Nephron progenitor cell (in vitro differentiated cells): ENCODE results near the gene ABHD8.

ENCODE experiments used
- DNase-seq: peaks from one replicate; pipeline ENCODE4 v3.0.0; 2021
- H3K27ac Mint-ChIP-seq: 2 replicates; pipeline ENCODE4 v1.8.0; 2021; ENCODE audit warnings: mild to moderate bottlenecking, moderate library complexity, mixed read lengths
- H3K27me3 Mint-ChIP-seq: 2 replicates; pipeline ENCODE4 v1.8.0; 2021; ENCODE audit warnings: mild to moderate bottlenecking, low read depth, mixed read lengths; ENCODE audit not compliant: poor library complexity
- H3K36me3 Mint-ChIP-seq: 2 replicates; pipeline ENCODE4 v1.8.0; 2021; ENCODE audit warnings: low read depth, mixed read lengths
- H3K4me1 Mint-ChIP-seq: 2 replicates; pipeline ENCODE4 v1.8.0; 2021; ENCODE audit warnings: mixed read lengths
- H3K4me3 Mint-ChIP-seq: 2 replicates; pipeline ENCODE4 v1.8.0; 2021; ENCODE audit warnings: mild to moderate bottlenecking, moderate library complexity, mixed read lengths
- H3K9me3 Mint-ChIP-seq: 2 replicates; pipeline ENCODE4 v1.8.0; 2021; ENCODE audit warnings: mild to moderate bottlenecking, moderate library complexity, mixed read lengths
- CTCF ChIP-seq: fragments of 200-600 bp; sonication (generic); IDR thresholded peaks from 2 replicates; pipeline ENCODE4 v1.5.0; 2021; ENCODE audit warnings: antibody characterized with exemption

Gene ABHD8

GRCh38 chr19:17334414-17335409 is 31.5 kb upstream of the ABHD8 start, which contains the start of gene ANO8:
Gene ANO8, minus strand, starts transcription at chr19:17334855. Its CDS starts 185 bp downstream, at chr19:17334670.
- no peak for TF ChIP-seq CTCF
- Mint-ChIP-seq H3K27ac (no peak within 1 kb of the TSS), H3K4me3 (peak within 1 kb of the TSS; percentile 96), H3K27me3 (peaks cover 19% of the 10 kb centered on the region), H3K4me1 (peaks cover 56% of the 10 kb centered on the region), H3K9me3 (no peaks in the 10 kb centered on the region), H3K36me3 (peaks cover 31% of the 10 kb centered on the region)
- DNase-seq: peak; percentile 97

- DNase-seq: no peak
- Mint-ChIP-seq H3K4me1 (peaks cover 49% of the 10 kb centered on the region), H3K27ac (no peak overlapping the region), H3K4me3 (peak overlapping the region; percentile 96), H3K27me3 (peaks cover 24% of the 10 kb centered on the region), H3K9me3 (no peaks in the 10 kb centered on the region), H3K36me3 (peaks cover 31% of the 10 kb centered on the region)
- no peak for TF ChIP-seq CTCF
Measured at GRCh38 chr19:17333611-17334413, 30.6 kb upstream of the ABHD8 start.

DNA sequence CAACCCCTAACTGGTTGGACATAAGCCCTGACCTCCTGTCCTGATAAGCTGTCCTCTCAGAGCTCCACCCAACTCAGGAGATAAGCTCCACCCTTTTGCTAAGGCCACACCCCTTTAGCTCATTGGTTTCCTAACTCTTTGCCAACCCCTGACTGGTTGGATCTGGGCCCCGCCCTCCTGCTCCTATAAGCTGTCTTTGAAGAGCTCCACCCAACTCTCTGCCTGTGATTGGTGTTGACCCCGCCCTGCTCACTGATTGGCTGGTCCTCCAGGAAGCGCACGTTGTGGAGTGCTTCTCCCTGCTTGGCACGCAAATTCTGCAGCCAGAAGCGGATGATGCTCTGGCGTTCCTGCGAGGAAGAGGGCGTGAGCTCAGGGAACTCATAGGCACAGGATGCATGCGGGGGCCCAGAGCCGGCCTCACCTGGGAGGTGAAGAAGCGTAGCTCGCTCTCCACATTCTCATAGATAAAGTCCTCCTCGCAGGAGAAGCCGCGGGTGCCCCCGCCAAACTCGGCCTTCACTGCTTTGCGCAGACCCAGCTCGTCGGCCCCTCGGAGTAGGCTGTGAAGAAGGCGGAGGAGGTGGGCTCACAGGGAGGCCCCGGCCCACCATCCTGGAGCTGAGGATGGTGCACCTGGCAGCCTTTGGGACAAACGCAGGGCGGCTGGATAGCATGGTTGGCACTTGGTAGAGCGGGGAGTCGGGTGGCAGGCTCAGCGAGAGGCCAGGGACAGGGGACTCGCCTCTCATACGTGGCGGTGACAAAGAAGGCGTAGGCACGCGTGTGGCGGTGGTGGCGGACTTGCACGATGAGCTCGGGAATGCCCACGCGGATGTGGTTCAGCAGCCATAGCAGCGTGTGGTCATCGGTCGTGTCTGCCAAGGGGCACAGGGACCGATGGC is 29.7 kb upstream of the ABHD8 start:
- DNase-seq: peak; percentile 59
- H3K9me3 Mint-ChIP-seq: no peaks in the 10 kb centered on the region
- H3K4me3 Mint-ChIP-seq: peak overlapping the region; percentile 54
- peaks cover 43% of the 10 kb centered on the region for H3K4me1 Mint-ChIP-seq
- peaks cover 24% of the 10 kb centered on the region for H3K27me3 Mint-ChIP-seq
- no peak overlapping the region for H3K27ac Mint-ChIP-seq
- TF ChIP-seq CTCF: no peak
- peaks cover 31% of the 10 kb centered on the region for H3K36me3 Mint-ChIP-seq

GRCh38 chr19:17332360-17332676 is 29.1 kb upstream of the ABHD8 start:
- TF ChIP-seq CTCF: no peak
- H3K36me3 Mint-ChIP-seq: peaks cover 31% of the 10 kb centered on the region
- peaks cover 43% of the 10 kb centered on the region for H3K4me1 Mint-ChIP-seq
- H3K27ac Mint-ChIP-seq: no peak overlapping the region
- H3K27me3 Mint-ChIP-seq: peaks cover 28% of the 10 kb centered on the region
- H3K9me3 Mint-ChIP-seq: no peaks in the 10 kb centered on the region
- H3K4me3 Mint-ChIP-seq: no peak overlapping the region
- no peak for DNase-seq

DNA sequence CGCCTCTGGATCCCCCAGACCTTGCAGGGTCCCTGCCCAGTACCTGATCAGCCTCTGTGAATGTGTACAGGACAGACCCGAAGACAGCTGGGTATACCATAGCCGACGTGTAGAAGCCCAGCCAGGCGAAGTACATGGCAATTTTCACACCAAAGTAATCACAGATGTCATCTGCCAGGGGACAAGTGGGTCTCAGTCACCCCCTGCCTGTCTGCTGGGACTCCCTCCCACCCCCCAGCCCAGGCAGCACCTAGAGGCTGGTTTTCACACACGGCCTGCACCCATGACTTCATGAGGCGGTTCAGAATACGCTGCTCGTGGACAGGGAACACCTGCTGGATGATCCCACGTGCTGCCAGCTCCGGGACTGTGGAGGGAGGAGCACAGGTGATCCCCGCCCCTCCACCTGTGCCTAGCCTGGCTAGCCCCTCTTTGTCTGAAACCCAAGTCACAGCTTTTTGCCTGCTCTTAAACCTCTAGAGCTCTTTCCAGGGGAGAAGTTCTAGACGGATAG is 27.9 kb upstream of the ABHD8 start:
- DNase-seq: no peak
- Mint-ChIP-seq H3K9me3 (no peaks in the 10 kb centered on the region), H3K4me3 (peak overlapping the region; percentile 12), H3K27ac (no peak overlapping the region), H3K27me3 (peaks cover 30% of the 10 kb centered on the region), H3K4me1 (peaks cover 47% of the 10 kb centered on the region), H3K36me3 (peaks cover 31% of the 10 kb centered on the region)
- no peak for TF ChIP-seq CTCF
